ENCODE measurements around the gene RIMBP3B. TPM values are rescaled to one million over a fixed set of nuclear protein-coding genes. Genes with fewer than 3 reads are reported as not detected.
"Not testable (repeated sequence)": the region's sequence is repeated elsewhere in the genome, so short reads cannot be mapped to it uniquely, and the experiment has no call there.

The RIMBP3B gene, protein sequence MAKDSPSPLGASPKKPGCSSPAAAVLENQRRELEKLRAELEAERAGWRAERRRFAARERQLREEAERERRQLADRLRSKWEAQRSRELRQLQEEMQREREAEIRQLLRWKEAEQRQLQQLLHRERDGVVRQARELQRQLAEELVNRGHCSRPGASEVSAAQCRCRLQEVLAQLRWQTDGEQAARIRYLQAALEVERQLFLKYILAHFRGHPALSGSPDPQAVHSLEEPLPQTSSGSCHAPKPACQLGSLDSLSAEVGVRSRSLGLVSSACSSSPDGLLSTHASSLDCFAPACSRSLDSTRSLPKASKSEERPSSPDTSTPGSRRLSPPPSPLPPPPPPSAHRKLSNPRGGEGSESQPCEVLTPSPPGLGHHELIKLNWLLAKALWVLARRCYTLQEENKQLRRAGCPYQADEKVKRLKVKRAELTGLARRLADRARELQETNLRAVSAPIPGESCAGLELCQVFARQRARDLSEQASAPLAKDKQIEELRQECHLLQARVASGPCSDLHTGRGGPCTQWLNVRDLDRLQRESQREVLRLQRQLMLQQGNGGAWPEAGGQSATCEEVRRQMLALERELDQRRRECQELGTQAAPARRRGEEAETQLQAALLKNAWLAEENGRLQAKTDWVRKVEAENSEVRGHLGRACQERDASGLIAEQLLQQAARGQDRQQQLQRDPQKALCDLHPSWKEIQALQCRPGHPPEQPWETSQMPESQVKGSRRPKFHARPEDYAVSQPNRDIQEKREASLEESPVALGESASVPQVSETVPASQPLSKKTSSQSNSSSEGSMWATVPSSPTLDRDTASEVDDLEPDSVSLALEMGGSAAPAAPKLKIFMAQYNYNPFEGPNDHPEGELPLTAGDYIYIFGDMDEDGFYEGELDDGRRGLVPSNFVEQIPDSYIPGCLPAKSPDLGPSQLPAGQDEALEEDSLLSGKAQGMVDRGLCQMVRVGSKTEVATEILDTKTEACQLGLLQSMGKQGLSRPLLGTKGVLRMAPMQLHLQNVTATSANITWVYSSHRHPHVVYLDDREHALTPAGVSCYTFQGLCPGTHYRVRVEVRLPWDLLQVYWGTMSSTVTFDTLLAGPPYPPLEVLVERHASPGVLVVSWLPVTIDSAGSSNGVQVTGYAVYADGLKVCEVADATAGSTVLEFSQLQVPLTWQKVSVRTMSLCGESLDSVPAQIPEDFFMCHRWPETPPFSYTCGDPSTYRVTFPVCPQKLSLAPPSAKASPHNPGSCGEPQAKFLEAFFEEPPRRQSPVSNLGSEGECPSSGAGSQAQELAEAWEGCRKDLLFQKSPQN (N-terminal part only)
- total RNA-seq = under 1 TPM; 0.11 to 0.36 TPM
- polyA plus RNA-seq (2013, experiment 1 of 2) = 0.45 TPM
- 0.39 TPM for polyA plus RNA-seq (2013, experiment 2 of 2)
- total RNA-seq = 0 to 1.1 (median 0.17) reads per million in 172 experiments

DNA sequence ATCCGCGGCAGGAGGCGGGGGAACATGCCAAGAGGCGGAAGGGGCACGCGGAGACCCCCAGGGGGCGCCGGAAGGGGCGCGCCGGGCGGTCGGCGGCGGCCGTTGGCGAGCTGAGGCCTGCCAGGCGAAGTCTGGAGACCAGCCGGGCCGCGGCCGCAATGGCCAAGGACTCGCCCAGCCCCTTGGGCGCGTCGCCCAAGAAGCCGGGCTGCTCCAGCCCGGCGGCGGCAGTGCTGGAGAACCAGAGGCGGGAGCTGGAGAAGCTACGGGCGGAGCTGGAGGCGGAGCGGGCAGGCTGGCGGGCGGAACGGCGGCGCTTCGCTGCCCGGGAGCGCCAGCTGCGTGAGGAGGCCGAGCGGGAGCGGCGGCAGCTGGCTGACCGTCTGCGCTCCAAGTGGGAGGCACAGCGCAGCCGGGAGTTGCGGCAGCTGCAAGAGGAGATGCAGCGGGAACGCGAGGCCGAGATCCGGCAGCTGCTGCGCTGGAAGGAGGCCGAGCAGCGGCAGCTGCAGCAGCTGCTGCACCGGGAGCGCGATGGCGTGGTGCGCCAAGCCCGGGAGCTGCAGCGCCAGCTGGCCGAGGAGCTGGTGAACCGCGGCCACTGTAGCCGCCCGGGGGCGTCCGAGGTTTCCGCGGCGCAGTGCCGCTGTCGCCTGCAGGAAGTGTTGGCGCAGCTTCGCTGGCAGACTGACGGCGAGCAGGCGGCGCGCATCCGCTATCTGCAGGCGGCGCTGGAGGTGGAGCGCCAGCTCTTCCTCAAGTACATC lies at the start of gene RIMBP3B:
Gene RIMBP3B, plus strand, starts transcription at position 51 of the 767 bp plus-strand sequence. Its CDS starts 108 bp downstream, at position 159.
- ATAC-seq (ENCODE audit: poor library complexity) = peak; percentile 73

DNA sequence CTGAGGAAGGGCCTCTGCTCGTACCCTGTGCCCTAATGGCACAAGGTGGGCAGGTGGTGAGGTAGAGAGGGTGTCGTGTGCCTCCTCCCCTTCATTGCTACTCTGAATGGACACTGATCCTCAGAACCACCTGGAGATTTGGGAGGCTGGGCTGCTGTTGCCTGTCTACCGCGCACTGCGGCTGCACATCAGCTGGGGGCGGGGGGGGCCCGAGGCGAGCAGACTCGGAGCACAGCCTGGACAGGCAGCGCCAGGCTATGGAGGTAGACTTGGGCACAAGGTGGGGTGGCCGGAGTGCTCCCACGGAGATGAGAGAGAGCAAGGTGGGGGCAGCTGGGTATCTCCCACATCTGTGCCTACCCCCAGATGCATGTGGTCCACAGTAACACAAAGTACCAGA lies 26.0 kb upstream of the RIMBP3B start:
- H3K4me1 ChIP-seq (ENCODE audit: insufficient read depth, low read length); H3K4me1 Mint-ChIP-seq (ENCODE audit: low read depth); H3K27me3 ChIP-seq (ENCODE audit: control insufficient read depth in 1 of 2, insufficient read depth in 2 of 2, low read length in 2 of 2); H3K36me3 Mint-ChIP-seq (ENCODE audit: low read depth); H3K27ac Mint-ChIP-seq; H3K4me3 Mint-ChIP-seq; H3K4me3 ChIP-seq (ENCODE audit: low read length); H3K9me3 ChIP-seq (ENCODE audit: control insufficient read depth in 1 of 2, insufficient read depth in 1 of 2, low read length in 2 of 2); DNase-seq; intact Hi-C loops (cut with DNase I, micrococcal nuclease); ATAC-seq (ENCODE audit: poor library complexity); H3K27ac ChIP-seq (ENCODE audit: low read depth in 1 of 2, low read length in 2 of 2); CTCF ChIA-PET; H3K27me3 Mint-ChIP-seq; H3K9me3 Mint-ChIP-seq; POLR2A ChIA-PET; H3K36me3 ChIP-seq (ENCODE audit: insufficient read depth, low read length): not testable (repeated sequence)

More for the DNA sequence above, at the start of gene RIMBP3B:
- H3K4me1 ChIP-seq (ENCODE audit: insufficient read depth, low read length); H3K36me3 Mint-ChIP-seq (ENCODE audit: low read depth); H3K4me3 Mint-ChIP-seq; H3K9me3 ChIP-seq (ENCODE audit: control insufficient read depth in 1 of 2, insufficient read depth in 1 of 2, low read length in 2 of 2); CTCF ChIA-PET; DNase-seq; H3K36me3 ChIP-seq (ENCODE audit: insufficient read depth, low read length); H3K9me3 Mint-ChIP-seq; intact Hi-C loops (cut with DNase I, micrococcal nuclease); H3K27me3 Mint-ChIP-seq; H3K27ac Mint-ChIP-seq; H3K27ac ChIP-seq (ENCODE audit: low read depth in 1 of 2, low read length in 2 of 2); H3K4me1 Mint-ChIP-seq (ENCODE audit: low read depth); H3K4me3 ChIP-seq (ENCODE audit: low read length); H3K27me3 ChIP-seq (ENCODE audit: control insufficient read depth in 1 of 2, insufficient read depth in 2 of 2, low read length in 2 of 2); POLR2A ChIA-PET: not testable (repeated sequence)

DNA sequence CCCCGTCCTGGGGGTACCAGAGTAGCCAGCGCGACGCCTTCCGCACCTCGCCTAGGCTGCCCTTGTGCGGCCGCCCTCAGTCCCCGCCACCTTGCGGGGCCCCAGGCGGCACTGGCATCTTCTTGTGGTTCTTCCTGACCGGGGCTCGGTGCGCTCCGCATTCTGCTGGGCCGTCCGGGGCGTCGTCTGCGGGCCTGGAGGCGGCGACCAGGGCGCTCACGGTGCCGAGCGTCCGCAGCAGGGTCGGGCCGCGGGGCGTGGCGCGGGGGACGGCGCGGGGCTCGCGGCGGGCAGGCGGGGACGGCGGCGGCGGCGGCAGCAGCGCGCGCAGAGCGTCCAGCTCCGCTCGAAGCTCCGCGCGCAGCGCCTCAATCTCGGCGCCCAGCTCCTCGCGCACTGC lies 23.0 kb upstream of the RIMBP3B start:
- CTCF ChIA-PET = not testable (repeated sequence)

DNA sequence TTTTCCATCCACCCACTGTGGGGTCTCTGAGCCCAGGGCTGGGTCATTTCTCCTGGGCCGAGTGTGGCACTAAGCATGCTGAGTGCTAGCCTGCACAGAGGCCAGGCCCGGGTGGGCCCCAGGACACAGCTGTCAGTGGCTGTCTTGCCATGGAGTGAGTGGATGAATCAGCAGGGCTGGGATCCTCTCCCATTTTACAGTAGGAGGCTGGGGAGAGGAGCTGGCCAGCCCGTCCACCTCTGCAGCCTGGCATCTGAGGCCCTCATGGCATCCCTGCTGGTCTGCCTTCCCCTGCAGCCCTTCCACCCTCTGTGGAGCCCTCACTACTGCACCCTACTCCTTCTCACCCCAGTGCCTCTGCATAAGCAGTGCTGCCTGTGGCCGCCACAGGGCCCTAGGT lies 21.1 kb upstream of the RIMBP3B start:
- H3K27ac ChIP-seq (ENCODE audit: low read depth in 1 of 2, low read length in 2 of 2); H3K4me1 Mint-ChIP-seq (ENCODE audit: low read depth); H3K27ac Mint-ChIP-seq; H3K36me3 ChIP-seq (ENCODE audit: insufficient read depth, low read length); H3K27me3 Mint-ChIP-seq; DNase-seq; H3K4me3 Mint-ChIP-seq; H3K4me3 ChIP-seq (ENCODE audit: low read length); H3K9me3 ChIP-seq (ENCODE audit: control insufficient read depth in 1 of 2, insufficient read depth in 1 of 2, low read length in 2 of 2); H3K4me1 ChIP-seq (ENCODE audit: insufficient read depth, low read length); POLR2A ChIA-PET; ATAC-seq (ENCODE audit: poor library complexity); CTCF ChIA-PET; H3K27me3 ChIP-seq (ENCODE audit: control insufficient read depth in 1 of 2, insufficient read depth in 2 of 2, low read length in 2 of 2); H3K36me3 Mint-ChIP-seq (ENCODE audit: low read depth); intact Hi-C loops (cut with DNase I, micrococcal nuclease); H3K9me3 Mint-ChIP-seq: not testable (repeated sequence)

More for the DNA sequence above, 23.0 kb upstream of the RIMBP3B start:
- H3K9me3 ChIP-seq (ENCODE audit: control insufficient read depth in 1 of 2, insufficient read depth in 1 of 2, low read length in 2 of 2); H3K36me3 ChIP-seq (ENCODE audit: insufficient read depth, low read length); H3K4me3 Mint-ChIP-seq; H3K27ac ChIP-seq (ENCODE audit: low read depth in 1 of 2, low read length in 2 of 2); POLR2A ChIA-PET; H3K4me3 ChIP-seq (ENCODE audit: low read length); H3K27ac Mint-ChIP-seq; H3K27me3 ChIP-seq (ENCODE audit: control insufficient read depth in 1 of 2, insufficient read depth in 2 of 2, low read length in 2 of 2); H3K36me3 Mint-ChIP-seq (ENCODE audit: low read depth); H3K4me1 Mint-ChIP-seq (ENCODE audit: low read depth); ATAC-seq (ENCODE audit: poor library complexity); H3K9me3 Mint-ChIP-seq; H3K27me3 Mint-ChIP-seq; H3K4me1 ChIP-seq (ENCODE audit: insufficient read depth, low read length); DNase-seq; intact Hi-C loops (cut with DNase I, micrococcal nuclease): not testable (repeated sequence)

DNA sequence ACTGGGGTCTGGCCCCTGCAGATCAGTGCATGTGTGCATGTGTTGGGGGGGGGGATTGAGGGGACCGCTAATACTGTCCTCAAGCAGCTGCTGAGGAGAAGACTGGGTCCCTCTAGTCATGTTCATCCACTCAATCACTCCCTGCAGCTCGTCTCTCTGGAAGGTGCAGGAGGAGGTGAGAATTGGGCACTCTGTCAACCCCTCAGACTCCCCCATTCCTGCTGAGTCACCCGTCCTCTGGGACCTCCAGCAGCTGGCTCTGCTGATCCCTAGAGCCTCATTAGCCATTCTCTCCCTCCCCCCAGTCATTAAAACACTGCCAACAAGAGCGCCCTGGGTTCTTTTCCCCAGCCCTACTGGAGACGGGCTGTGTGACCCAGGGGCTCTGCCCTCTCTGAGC lies 20.5 kb upstream of the RIMBP3B start:
- H3K27me3 ChIP-seq (ENCODE audit: control insufficient read depth in 1 of 2, insufficient read depth in 2 of 2, low read length in 2 of 2); H3K36me3 ChIP-seq (ENCODE audit: insufficient read depth, low read length); H3K4me1 Mint-ChIP-seq (ENCODE audit: low read depth); H3K27ac ChIP-seq (ENCODE audit: low read depth in 1 of 2, low read length in 2 of 2); H3K4me1 ChIP-seq (ENCODE audit: insufficient read depth, low read length); intact Hi-C loops (cut with DNase I, micrococcal nuclease); H3K27me3 Mint-ChIP-seq; H3K4me3 Mint-ChIP-seq; DNase-seq; H3K9me3 ChIP-seq (ENCODE audit: control insufficient read depth in 1 of 2, insufficient read depth in 1 of 2, low read length in 2 of 2); H3K9me3 Mint-ChIP-seq; H3K36me3 Mint-ChIP-seq (ENCODE audit: low read depth); H3K4me3 ChIP-seq (ENCODE audit: low read length); POLR2A ChIA-PET; ATAC-seq (ENCODE audit: poor library complexity); H3K27ac Mint-ChIP-seq; CTCF ChIA-PET: not testable (repeated sequence)

DNA sequence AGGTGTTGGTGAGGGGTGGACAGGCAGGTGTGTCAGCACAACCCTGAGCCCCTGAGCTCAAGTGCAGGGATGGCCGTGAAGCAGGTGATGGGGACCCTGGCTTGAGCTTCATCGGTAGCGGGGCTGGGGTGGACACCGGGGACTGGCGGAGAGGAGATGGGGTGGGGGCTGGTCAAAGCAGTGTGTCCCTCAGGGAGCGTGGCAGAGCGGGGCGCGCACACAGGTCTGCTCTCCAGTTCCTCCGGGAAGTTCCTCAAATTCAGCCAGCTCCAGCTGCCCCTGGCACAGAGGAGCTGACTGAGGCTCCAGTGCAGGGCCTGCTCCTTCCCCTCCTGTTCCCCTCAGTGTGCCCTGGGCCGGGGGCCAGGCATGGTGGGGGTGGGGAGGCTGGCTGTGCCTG lies 19.7 kb upstream of the RIMBP3B start:
- H3K9me3 Mint-ChIP-seq; H3K4me1 ChIP-seq (ENCODE audit: insufficient read depth, low read length); H3K27ac Mint-ChIP-seq; H3K27me3 Mint-ChIP-seq; H3K36me3 Mint-ChIP-seq (ENCODE audit: low read depth); H3K9me3 ChIP-seq (ENCODE audit: control insufficient read depth in 1 of 2, insufficient read depth in 1 of 2, low read length in 2 of 2); H3K4me3 ChIP-seq (ENCODE audit: low read length); H3K4me1 Mint-ChIP-seq (ENCODE audit: low read depth); POLR2A ChIA-PET; CTCF ChIA-PET; H3K27me3 ChIP-seq (ENCODE audit: control insufficient read depth in 1 of 2, insufficient read depth in 2 of 2, low read length in 2 of 2); H3K27ac ChIP-seq (ENCODE audit: low read depth in 1 of 2, low read length in 2 of 2); H3K4me3 Mint-ChIP-seq; intact Hi-C loops (cut with DNase I, micrococcal nuclease); H3K36me3 ChIP-seq (ENCODE audit: insufficient read depth, low read length); ATAC-seq (ENCODE audit: poor library complexity); DNase-seq: not testable (repeated sequence)

Data from CD4-positive, alpha-beta T cell (primary cell).